ENCODE results near the gene ZNF335.

ZNF335 gene, protein sequence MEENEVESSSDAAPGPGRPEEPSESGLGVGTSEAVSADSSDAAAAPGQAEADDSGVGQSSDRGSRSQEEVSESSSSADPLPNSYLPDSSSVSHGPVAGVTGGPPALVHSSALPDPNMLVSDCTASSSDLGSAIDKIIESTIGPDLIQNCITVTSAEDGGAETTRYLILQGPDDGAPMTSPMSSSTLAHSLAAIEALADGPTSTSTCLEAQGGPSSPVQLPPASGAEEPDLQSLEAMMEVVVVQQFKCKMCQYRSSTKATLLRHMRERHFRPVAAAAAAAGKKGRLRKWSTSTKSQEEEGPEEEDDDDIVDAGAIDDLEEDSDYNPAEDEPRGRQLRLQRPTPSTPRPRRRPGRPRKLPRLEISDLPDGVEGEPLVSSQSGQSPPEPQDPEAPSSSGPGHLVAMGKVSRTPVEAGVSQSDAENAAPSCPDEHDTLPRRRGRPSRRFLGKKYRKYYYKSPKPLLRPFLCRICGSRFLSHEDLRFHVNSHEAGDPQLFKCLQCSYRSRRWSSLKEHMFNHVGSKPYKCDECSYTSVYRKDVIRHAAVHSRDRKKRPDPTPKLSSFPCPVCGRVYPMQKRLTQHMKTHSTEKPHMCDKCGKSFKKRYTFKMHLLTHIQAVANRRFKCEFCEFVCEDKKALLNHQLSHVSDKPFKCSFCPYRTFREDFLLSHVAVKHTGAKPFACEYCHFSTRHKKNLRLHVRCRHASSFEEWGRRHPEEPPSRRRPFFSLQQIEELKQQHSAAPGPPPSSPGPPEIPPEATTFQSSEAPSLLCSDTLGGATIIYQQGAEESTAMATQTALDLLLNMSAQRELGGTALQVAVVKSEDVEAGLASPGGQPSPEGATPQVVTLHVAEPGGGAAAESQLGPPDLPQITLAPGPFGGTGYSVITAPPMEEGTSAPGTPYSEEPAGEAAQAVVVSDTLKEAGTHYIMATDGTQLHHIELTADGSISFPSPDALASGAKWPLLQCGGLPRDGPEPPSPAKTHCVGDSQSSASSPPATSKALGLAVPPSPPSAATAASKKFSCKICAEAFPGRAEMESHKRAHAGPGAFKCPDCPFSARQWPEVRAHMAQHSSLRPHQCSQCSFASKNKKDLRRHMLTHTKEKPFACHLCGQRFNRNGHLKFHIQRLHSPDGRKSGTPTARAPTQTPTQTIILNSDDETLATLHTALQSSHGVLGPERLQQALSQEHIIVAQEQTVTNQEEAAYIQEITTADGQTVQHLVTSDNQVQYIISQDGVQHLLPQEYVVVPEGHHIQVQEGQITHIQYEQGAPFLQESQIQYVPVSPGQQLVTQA (N-terminal part only)

DNA sequence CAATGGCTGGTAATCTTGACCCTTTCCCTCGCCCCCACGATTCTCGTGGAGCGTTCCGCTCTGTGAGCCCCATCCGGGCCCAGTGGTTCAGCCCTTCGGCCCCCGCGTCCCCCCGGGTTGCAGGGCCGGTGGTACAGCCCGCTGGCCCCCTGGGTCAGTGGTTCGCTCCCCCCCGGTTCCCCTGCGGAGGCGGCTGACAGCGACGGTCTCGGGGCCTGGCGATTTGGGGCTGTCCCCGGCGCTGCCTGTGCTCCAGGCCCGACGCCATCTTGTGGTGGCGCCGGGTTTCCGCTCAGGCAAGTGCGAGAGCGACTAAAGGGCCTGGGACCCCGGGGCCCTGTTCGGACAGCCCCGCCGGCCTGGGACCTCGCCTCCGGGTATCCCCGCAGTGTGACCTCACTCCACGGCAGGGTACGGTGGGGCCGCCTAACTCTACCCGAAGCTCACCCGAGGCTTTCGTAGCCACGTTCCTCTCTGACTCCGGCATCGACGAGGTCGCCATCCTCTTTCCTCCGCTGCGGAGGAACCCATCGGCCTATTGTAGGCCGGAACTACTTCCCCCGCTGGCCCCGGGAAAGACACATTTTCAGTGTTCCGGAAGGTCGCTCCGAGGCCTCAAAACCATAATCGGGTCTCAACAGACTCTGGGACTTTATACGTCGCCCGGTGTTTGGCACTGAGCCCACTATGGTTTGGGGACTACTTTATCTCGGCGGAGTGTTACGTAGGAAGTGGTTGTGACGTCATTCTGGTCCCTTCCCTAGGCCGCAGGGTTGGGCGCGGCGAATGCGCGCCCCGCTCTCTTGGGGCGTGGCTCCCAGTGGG, at the start of gene ZNF335:
ZNF335 (minus strand) TSS at position 529 of the 825 bp plus-strand sequence. CDS start 793 bp downstream, outside the sequence.
- DNase-seq = peak; percentile 98

DNA sequence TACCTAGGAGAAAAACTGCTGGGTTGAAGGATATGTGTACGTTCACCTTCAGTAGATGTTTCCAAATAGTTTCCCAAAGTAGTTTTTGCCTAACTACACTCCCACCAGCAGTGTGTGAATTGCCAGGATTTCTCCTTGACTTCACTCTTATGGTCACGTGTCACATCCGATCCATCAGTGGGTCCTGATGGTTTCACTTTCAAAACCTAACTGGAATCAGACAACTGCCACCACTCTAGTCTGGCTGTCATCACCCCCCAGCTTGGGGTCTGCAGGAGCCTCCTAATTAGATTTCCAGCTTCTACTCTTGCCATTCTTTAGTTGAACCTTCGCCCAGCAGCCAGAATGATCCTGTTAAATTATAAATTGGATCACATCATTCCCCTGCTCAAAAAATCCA, 48.6 kb upstream of the ZNF335 start:
- no peak for DNase-seq

DNA sequence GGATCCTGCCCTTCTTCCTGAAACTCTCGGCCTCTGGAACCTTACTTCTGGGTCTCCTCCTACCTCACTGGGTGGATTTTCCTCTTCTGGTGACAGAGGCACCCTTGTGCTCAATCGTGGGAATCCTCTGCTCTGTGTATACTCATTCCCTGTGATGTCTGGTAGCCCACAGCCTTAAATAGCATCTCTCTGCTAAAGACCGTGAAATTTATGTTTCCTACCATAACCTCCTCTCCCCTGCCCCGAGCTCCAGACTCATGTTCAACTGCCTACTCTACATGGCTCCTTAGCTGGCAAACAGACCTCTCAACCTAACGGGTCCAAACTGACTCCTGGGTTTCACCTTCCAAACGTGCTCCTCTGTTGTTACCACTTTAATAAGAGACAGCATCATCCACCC, 46.6 kb upstream of the ZNF335 start:
- DNase-seq = no peak

DNA sequence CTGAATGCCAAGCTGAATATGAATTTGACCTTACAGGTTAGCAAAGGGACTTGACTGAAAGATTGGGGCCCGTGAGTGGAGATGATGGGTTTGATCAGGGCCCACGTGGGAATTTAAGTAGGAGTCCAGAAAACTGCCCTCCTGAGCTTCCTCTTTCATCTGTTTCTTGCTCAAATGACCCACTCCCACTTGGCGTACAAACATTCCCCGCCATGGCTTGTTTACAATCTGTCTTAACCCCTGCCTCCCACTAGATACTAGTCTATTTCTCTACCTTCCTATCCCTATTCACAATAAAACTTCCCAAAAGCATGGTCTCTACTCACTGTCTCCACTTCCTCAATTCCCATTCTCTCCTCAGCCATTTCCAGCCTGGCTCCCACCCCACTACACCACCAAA, 46.1 kb upstream of the ZNF335 start:
- DNase-seq = no peak

DNA sequence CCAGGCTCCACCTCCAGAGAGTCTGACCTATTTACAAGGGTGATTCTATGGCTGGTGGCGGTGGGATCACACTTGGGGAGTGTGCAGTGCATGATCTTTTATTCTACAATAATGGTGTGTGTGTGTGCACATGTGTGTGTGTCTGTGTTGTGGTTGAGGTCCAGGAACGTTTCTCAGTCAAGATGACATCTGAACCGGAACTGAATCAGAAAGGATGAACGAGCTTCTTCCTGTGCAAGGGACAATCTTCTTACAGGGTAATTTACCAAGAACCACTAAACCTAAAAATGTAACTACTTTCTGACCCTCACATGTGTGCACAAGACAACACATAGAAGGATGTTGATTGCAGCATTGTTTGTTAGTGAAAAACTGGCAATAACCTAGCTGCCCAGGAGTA, 45.3 kb upstream of the ZNF335 start:
- DNase-seq = no peak

DNA sequence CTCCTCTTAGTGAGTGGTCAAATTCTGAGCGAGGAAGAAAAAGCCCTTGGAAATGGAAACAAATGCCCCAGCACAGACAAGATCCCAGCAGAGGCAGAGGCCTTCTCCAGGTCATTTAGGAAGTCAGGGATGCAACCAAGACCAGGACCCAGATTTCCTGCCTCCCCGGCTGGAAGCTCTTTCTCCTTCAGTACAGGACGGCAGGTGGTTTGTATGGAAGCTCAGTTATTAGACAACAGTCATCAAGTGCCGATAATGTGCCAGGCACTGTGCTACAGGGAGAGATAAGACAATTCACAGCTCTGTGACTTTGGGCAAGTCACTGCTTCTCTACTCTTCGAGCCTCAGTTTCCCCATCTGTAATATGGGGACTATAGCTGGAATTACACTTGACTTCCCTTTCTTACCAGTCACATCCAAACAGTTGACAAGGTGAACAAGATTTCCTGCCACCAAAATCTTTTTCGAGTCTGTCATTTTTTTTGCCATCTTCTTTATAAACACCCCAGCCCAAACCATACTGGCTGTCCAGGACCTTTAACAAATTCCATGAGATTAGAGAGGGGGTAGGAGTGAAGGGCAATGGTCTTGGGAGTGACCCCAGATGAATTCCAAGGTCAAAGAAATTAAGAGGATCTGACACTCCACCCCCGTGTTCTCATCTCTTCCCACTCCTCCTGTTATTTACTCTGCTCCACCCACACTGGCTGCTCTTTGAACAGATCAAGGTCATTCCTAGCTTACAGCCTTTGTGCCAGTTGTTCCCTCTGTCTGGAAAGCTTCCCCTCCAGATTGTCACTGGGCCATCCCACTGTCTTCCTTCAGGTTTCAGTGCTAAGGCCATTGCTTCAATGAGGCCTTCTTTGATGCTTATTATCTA, 42.8 kb upstream of the ZNF335 start:
- no peak for DNase-seq

DNA sequence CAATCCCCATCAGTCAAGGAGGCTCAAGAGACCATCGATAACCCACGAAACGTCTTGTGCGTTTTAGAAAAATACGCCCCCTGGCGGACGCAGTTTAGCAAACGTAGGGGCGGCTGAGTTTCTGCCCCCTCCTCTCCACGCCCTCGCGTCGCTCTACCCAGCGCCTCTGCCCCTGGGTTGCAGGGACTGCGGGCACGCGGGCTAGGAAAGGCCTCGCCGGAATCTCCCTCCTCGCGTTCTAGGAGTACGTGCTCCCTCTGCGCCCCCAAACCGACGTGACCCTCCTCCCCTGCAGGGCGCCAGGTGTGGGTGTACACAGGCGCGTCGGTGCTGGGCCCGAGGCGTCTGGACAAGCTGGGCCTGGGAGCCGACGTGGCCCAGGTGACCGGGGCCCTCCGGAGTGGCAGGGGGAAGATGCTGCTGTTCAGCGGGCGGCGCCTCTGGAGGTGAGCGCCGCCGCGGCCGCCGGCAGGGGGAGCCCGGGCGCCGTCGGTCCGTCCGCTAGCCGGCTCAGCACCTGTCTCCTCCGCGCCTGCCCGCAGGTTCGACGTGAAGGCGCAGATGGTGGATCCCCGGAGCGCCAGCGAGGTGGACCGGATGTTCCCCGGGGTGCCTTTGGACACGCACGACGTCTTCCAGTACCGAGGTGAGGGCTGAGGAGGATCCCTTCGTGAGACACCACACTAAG, 42.0 kb upstream of the ZNF335 start:
- peak; percentile 88 for DNase-seq

DNA sequence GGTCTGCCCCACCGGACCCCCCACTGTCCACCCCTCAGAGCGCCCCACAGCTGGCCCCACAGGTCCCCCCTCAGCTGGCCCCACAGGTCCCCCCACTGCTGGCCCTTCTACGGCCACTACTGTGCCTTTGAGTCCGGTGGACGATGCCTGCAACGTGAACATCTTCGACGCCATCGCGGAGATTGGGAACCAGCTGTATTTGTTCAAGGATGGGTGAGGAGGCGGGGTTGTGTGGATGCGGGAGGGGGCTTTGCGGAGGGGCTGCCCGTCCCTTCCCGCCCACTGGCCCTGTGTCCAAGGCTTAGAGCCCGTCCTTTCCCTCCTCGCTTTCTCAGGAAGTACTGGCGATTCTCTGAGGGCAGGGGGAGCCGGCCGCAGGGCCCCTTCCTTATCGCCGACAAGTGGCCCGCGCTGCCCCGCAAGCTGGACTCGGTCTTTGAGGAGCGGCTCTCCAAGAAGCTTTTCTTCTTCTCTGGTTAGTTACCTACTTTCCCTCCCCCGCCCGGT, 41.4 kb upstream of the ZNF335 start:
- no peak for DNase-seq

DNA sequence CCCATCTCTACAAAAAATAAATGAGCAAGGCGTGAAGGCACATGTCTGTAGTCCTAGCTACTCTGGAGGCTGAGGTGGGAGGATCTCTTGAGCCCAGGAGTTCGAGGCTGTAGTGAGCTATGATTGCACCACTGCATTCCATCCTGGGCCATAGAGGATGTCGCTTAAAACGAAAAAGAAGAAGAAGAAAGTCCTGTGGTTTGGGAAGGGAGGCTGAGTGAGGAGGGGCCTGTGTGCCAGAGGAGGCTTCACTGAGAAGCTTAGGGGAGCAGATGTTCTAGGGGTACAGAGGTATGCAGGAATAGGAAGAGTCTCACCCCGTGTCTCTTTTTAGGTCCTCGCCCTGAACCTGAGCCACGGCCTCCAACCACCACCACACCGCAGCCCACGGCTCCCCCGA, 40.9 kb upstream of the ZNF335 start:
- no peak for DNase-seq

DNA sequence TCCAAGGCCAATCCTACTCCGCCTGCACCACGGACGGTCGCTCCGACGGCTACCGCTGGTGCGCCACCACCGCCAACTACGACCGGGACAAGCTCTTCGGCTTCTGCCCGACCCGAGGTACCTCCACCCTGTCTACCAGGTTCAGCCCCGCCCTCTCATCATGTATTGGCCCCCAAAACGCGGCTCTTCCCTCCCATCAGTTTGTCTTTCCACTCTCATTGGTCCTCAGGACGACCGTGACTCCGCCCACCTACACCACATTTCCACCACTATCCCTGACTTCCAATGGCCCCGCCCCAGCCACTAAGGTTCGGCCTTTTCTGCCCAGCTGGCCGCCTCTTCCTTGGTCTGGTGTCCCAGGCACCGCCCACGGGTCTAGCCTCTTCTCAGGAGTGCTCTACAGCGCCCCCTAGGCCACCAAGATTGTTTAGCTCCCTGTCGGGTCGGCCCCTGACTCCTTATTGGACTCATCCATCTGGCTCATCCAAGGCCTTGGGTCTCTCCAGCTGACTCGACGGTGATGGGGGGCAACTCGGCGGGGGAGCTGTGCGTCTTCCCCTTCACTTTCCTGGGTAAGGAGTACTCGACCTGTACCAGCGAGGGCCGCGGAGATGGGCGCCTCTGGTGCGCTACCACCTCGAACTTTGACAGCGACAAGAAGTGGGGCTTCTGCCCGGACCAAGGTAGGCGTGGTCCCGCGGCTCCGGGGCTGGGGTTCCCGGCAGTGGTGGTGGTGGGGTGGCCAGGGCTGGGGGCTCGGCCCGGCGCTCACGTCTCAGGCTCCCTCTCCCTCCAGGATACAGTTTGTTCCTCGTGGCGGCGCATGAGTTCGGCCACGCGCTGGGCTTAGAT, 39.9 kb upstream of the ZNF335 start:
- DNase-seq = peak; percentile 72

DNA sequence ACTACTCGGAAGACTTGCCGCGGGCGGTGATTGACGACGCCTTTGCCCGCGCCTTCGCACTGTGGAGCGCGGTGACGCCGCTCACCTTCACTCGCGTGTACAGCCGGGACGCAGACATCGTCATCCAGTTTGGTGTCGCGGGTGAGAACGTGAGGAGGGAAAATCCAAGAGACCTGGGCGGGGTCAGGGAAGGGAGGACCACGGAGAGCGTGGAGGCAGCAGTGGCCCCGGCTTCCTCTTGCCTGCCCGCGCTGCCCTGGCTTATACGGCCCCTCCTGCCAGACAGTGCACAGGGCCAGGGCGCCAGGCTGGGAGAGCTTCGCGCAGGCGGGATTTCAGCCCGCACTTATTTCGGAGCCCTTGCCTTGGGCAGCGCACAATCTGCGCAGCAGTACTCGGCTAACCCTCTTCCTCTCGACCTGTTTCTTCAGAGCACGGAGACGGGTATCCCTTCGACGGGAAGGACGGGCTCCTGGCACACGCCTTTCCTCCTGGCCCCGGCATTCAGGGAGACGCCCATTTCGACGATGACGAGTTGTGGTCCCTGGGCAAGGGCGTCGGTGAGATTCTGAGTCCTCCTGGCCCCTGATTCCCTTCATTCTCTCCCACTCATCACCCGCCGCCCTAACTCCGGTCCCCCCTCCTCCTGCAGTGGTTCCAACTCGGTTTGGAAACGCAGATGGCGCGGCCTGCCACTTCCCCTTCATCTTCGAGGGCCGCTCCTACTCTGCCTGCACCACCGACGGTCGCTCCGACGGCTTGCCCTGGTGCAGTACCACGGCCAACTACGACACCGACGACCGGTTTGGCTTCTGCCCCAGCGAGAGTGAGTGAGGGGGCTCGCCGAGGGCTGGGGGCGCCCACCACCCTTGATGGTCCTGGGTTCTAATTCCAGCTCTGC, 38.7 kb upstream of the ZNF335 start:
- peak; percentile 83 for DNase-seq

DNA sequence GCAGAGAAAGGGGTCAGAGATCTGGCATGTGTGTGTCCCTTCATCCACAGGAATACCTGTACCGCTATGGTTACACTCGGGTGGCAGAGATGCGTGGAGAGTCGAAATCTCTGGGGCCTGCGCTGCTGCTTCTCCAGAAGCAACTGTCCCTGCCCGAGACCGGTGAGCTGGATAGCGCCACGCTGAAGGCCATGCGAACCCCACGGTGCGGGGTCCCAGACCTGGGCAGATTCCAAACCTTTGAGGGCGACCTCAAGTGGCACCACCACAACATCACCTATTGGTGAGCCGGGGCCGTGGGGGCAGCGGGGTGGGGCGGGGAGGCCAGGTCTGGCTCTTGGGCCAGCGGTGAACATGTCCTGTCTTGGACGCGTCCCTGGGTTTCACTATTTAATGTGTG, 37.8 kb upstream of the ZNF335 start:
- DNase-seq = no peak

DNA sequence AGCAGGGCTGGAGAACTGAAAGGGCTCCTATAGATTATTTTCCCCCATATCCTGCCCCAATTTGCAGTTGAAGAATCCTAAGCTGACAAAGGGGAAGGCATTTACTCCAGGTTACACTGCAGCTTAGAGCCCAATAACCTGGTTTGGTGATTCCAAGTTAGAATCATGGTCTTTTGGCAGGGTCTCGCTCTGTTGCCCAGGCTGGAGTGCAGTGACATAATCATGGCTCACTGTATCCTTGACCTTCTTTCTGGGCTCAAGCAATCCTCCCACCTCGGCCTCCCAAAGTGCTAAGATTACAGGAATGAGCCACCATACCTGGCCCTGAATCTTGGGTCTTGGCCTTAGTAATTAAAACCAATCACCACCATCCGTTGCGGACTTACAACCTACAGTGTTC, 35.7 kb upstream of the ZNF335 start:
- DNase-seq = no peak

DNA sequence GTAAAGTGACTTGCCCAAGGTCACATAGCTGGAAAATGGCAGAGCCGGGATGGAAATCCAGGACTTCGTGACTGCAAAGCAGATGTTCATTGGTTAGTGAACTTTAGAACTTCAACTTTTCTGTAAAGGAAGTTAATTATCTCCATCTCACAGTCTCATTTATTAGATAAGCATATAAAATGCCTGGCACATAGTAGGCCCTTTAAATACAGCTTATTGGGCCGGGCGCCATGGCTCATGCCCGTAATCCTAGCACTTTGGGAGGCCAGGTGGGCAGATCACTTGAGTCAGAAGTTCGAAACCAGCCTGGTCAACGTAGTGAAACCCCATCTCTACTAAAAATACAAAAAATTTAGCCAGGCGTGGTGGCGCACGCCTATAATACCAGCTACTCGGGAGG, 35.0 kb upstream of the ZNF335 start:
- no peak for DNase-seq

DNA sequence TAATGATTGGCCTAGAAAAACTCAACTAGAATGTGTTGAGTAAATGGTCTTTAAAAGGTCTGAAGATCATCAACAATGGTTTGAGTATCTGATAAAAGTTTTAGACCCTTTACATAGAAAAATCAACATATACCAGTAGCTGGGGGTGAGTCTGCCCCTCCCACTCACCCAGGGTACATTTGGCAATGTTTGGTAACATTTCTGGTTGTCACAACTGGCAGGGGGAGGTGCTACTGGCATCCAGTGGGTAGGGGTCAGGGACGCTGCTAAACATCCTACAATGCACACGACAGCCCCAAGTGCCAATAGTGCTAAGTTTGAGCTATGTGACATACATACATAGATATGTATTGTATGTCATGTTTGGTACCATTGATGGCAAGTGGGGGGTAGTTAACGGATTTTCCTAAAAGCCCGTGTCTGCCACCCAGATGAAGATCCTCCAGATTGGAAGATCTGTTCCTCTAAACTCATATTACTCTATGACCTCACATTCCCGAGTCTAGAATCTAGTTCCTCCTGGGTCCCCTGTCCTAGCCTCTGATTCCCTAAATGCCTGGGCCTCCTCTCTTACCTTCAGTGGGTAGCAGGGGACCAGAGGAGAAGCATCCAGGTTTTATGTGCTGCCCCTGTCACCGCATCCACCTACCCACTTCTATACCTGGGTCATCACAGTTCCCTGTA, 34.2 kb upstream of the ZNF335 start:
- DNase-seq = no peak

DNA sequence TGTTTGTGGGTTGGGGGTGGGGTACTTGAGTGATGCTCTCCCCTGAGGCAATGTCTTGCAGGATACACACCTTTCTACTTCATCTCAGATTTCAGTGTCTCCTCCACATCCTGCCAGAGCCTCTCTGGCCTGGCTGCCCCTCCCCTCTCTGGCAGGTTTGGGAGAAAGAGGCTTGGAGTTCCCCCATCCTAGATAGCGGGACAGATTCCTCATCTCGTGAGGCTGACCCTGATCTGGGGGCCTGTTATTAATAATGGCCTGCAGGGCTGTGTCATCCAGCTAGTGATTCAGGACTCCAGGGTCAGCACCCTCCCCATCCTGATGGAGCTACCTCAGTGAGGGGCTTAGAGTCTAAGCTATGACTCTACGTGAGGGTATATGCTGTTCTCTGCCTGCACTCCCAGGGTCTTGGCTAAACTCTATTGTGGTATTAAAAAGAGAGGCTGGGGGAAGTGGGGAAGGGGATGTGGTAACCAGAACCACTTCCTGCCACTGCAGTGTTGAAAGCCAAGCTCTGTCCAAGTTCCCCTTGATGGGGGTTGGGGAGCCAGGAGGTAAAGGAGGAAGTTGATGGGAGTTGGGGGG, 33.0 kb upstream of the ZNF335 start:
- DNase-seq = no peak

DNA sequence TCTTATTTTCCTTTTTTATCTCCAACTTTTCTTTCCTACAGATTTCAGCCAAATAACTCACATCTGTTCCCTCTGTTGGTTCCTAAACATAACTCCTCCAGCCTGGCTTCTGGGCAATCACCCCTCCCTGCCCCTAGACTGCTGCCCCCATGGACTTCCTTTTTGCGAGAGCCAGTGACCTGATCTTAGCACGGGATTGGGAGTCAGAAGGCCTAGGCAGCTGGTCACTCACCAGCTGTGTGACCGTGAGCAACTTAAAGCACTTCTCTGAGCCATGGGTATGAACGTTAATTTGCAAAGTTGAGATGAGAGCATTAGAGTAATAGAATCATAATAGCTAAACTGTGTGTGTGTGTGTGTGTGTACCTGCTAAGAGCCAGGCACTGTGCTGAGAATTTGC, 32.2 kb upstream of the ZNF335 start:
- DNase-seq = no peak

Data from activated effector memory CD4-positive, alpha-beta T cell treated with anti-CD3 and anti-CD28 coated beads, Interleukin-2, amount 50 U/mL, for 16 hours (primary cell).